Activated CD4-positive, alpha-beta T cell treated with anti-CD3 and anti-CD28 coated beads, Interleukin-2, Interleukin-6, amounts not matched to agents 100 ng/mL and 50 ng/mL, durations not matched to agents 16 hours and 8 hours (primary cell): ENCODE results near the gene BTBD2.

Experiments
- DNase-seq: peaks from one replicate; pipeline ENCODE4 v3.0.0-alpha.2; 2020

BTBD2 gene

DNA sequence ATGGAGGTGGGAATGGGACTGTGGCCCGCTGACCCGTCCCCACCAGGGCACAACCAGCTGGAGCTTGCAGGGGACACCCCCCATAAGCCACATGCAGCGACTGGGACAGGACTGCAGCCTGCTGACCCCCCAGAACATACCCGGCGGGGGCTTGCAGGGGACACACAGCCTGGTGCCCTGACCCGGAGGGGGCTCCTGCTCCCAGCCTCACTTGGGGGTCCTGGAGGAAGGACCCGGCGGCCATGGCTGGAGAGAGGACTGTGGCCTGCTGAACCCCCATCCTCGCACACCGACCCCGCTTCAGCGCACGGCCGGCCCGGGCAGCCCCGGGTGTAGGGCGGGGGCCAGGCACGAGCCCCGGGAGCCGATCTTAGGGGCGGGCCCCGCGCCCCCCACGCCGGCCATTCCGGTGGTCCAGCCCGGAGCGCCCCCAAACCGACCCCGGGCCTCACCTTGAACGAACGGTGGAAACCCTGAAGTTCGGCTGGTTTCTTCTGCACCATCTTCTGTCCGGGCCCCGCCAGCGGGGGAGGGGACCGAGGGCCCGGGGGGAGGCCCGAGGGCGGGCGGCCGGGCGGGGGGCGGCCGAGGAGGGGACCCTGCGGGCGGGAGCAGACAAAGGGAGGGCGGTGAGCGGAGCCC, 35.0 kb upstream of the BTBD2 start:
- no peak for DNase-seq

DNA sequence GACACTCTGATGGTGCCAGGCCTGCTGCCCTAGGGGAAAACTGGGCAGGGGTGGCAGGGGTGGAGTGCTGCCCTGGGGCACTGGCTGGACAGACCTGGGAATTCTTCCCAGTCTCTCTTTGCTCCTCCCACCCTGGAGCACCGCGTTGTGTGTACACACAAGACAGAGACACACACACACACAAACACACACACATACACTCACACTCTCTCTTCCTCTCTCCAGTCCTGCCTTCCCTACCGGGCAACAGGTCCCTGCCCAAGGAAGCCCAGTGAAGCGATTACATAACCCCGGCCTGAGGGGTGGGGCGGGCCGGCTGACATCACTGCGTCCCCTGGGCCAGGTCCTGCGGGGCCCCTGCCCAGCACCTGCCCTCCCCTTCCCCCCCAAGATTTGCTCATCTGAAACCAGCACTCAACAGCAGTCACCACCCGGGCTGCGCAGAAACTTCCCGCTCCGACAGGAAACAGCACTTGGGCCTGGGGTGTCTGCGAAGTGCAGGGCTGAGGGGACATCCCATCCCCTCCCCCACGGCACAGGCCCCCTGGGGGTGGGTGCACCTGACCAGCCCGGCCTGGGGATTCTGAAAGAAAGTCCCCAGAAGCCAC, 34.3 kb upstream of the BTBD2 start:
- peak; percentile 78 for DNase-seq

DNA sequence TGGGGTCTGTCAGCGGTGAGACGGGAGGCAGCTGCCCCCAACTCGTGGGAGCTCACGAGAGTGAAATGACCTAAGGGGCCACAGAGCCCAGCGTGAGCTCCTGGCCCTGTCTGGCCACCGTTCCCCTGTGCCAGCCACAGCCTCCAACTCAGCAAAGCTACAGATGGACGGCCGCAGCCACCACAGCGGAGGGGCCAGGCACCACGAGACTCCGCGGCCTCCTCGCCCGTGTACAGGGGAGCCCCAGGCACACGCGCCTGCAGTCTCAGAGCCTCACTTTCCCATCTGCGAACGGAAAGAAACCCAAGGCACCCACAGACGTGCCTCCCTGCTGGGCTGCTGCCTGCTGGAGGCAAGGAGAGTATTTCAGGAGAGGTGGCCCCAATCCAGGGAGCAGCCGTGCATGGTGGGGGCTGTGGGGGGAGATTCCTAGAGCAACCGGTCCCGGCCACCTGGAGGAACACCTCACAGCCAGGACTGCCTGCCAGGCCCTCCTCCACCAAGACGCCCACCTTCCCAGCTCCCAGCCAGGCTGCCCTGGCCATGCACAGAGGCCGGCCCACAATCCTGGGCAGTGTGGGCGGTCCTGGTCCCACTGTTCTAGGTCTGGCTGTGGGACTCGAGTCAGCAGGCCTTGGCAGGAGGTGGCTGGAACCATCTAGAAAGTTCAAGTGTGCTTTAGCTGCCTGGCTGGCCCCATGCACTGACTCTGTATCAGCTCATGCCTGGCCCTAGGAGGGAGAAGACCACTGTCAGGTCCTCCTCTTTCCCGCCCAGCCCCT, 33.6 kb upstream of the BTBD2 start:
- DNase-seq = no peak

DNA sequence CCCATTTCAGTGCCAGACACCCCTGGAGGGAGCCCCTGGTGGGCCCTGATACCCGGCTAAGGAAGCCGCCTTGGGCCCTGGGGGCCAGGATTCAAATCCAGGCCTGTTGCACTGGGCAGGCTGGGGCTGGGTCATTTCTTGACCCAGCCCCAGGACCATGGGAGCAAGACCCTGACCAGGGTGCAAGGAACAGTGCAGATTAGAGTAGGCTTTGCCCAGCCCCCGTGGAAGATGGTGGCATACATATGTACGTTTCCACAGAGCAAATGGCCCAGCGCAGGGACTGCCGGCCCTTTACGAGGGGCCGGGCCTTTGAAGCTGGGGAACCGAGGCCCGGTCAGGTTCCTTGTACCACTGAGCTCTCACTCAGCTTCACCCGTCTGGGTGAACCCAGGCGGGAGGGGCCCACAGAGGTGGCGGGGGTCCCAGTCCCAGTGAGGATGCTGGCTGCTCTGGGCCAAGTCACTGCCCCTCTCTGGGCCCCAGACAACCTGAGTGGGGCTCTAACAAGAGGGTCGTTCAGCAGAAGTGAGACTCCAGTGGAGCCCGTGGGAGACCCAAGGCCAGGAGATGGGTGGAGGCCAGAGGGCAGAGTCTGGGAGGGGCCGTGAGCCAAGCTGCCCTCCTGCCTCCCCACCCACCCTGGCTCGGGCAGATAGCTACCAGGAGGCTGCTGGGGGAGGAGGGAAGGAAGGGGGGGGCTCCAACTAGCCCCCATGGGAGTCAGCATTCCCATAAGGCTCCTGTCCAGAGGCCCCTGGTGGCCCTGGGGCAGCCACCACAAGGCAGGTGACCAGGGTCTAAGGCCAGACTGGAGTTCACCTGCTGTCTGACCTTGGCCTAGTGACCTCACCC, 32.8 kb upstream of the BTBD2 start:
- DNase-seq = no peak

DNA sequence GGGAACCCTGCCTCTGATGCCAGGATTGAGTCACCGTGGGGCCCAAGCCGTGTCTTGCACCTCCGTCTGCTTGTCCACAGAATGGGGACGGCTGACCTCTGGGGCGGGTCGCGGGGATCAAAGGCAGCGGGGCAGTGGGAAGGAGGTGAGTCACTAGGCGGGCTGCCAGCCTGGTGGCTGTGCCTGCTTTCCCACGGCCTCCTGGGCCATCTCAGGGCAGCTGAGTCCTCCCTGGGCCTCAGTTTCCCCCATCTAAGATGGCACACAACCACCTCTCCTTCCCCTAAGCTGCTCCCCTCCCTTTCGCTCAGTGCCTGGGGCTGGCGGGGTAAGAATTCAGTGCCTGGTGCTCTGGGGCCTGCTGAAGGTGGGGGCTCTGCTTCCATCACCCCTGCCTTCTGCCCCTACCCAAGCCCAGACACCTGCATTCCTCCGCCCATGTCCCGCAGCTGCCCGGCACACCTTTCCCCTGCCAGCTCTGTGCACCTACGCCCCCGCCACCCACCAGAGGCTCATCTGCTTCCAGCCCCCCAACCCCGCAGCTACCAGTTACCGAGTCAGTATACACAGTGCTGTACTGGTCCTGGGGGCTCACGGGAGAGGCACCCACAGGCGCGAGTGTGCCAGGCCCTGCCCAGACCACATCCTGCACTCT, 32.1 kb upstream of the BTBD2 start:
- DNase-seq = no peak

DNA sequence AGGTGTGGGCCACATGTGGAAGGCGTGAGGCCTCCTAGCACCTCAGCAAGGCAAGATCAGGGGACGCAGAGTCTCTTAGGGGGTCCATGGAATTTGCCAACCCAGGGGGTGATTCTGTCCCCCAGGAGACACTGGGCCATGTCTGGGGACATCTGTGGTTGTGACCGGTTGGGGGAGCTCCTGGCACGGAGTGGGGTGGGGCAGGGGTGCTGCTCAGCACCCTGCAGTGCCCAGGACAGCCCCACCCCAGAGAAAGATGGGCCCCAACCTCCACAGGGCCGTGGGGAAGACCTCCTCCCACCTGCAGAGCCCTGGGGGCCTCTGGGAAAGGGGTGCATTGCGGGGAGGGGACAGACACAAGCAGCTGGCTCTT, 31.5 kb upstream of the BTBD2 start:
- DNase-seq = no peak

DNA sequence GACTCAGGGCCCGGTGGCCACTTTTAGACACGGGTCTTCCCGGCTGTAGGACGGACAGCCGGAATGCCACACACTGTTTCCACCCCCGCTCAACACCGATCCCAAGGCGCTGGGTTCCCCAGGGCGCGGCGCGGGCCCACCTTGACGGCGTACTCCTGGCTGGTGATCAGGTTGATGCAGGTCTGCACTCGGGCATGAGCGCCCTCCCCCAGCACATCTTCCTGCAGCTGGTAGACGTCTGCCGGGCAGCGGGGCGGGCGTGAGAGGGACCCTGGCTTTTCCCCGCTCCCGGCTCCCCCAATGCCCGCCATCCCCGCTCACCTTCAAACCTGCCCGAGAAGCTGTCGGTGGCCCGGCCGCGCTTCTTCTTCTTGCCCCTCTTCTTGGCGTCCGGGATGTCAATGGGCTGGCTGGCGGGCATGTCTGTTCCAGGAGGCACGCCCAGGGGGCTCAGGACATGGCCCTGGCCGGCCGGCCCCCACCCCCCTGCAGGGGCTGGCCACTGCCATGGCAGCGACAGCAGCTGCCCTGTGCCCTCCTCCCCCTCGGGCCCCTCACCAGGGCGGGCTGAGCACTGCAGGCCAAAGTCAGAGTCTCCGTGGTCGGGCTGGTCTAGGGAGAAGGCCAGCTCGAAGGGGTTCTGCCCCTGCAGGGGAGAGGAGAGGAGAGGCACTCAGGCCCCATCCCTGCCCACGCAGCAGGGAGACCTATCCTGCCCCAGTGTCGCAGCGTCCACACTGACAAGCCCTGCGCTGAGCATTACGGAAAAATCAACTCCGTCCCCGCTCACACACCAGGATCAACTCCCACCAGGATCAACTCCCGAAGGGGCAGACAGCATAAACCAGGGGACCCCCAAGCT, 30.8 kb upstream of the BTBD2 start:
- no peak for DNase-seq

DNA sequence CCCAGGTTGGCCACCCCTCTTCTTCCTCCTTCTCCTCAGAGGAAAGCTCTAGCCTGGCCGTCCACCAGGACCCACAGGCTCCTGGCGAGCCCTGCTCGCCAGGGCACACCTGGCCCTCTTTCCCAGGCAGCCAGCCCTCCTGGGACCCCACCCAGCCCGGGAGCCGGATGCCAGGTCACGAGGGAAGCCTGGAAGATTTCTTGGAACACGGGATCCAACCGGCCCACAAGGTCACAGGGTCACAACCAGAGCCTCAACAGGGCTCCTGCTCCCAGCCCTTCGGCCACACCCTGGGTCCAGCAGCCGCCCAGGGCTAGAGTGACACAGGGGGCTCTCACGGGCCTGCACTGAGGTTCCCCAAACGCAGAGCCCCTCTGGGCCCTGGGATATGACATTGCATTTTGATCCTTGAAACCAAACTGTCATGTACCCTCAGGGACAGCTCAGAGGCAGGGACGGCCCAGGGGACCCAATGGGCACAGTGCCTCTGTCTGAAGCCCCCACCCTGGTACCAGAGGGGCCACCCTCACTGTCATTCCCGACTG, 30.1 kb upstream of the BTBD2 start:
- DNase-seq = no peak

DNA sequence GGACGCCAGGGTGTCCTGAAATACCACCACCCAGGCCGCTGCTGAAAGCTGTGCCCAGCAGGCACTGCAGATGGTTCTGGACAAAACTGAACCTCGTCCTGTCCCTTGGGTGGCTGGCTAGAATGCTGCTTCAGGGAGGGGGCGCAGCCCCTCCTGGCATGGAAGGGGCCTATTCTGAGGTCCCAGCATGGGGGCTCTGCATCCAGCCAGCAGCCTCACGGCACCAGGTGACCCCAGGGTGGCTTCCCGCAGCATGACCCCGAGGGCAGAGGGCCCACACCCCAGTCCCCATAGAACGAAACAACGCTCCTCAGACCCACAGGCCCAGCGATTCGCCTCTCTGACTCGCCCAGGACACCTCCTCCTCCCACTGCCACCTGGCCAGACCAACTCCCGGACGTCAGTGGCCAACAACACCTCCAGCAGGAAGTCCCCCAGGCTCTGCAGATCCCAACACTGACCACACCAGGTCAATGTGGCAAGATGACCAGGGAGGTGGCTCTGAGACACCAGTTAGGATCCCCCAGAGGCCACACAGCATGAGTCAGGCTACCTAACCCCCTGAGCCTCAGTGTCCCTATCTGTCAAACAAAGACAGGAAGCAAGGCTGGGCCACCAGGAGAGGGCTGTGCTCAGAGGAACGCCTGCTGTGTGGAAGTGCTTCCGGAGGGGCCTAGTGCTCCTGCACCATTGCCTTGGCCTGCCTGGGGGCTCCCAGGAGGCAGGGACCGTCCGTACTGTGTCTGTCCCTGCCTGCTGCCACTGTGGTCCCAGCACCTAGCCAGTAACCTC, 29.4 kb upstream of the BTBD2 start:
- no peak for DNase-seq

DNA sequence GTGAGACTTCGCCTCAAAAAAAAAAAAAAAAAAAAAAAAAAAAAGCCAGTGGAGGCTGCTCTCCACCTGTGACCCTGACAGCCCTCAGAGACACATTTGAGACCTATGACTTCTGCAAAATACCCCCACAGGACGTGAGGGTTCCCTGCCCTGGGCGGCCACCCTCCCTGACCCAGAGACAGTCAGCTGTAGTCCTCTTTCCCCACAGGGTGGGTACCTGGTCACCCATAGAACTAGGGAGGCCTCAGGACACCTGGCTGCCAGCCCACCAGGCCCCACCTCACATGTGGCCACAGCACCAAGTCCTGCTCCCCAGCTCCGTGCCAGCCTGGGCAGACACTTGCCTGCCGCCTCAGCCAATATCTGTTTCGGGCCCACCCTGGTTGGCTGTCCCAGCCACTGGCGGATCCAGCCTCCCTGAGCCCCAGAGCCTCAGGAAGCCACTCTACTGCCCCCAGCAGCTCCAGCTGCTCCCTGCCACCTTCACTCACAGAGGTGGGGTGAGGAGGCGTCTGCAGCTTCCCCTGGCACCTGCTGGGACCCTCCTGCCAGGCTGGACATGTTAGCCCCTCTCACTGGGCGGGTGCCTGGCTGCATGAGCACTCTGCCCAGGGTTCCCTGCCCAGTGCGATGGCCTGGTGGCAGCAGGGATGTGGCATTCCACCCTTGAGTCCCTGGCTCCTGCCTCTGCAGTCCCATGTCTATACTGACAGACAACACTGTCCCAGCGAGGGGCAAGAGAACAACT, 28.6 kb upstream of the BTBD2 start:
- no peak for DNase-seq

DNA sequence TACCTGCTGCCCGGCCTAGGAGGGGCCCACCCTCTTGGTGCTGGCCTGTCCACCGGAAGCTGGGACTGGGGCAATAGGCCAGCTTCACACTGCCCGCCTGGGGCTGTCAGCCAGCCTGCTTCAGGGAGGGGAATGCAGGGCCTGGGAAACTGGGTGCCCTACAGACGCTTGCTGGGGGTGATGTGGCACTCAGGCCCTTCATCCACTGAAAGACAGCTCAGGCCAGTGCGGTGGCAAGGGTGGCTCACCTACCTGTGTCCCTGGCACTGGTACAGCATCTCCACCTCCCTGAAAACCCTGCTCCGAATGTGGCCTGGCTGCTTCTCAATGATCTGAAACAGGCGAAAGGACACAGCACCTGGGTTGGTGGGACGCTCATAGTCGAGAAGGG, 27.7 kb upstream of the BTBD2 start:
- DNase-seq = no peak

DNA sequence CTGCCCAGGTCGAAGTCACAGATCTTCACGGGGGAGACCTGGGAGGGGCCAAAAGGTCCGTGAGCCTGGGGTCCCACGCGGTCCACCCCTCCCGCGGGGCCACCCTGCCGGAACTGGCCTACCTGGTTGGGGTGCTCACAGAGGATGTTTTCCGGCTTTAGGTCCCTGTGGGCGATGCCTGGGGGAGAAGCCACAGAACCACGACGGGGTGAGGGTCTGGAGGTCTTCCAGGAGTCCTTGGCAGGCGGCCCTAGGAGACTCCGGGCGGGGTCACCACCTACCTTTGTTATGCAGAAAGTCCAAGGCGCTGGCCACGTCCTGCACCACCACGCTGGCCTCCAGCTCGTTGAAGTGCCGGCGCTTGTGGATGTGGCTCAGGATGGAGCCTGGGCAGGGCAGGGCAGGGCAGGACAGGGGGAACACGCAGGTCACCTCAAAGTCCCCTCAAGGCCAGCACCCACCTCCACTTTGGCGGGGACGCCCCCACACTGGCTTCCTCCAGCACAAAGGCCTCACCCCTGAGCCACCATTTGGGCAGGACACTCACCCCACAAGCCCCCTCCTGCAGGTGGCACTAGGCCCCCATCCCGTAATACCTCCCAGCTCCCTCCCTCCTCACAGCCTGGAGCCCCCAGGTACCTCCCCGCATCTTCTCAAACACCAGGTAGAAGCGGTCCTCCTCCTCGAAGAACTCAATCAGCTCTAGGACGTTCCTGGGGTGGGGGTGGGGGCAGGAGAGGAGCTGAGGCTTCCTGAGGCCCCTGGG, 27.2 kb upstream of the BTBD2 start:
- DNase-seq = no peak

DNA sequence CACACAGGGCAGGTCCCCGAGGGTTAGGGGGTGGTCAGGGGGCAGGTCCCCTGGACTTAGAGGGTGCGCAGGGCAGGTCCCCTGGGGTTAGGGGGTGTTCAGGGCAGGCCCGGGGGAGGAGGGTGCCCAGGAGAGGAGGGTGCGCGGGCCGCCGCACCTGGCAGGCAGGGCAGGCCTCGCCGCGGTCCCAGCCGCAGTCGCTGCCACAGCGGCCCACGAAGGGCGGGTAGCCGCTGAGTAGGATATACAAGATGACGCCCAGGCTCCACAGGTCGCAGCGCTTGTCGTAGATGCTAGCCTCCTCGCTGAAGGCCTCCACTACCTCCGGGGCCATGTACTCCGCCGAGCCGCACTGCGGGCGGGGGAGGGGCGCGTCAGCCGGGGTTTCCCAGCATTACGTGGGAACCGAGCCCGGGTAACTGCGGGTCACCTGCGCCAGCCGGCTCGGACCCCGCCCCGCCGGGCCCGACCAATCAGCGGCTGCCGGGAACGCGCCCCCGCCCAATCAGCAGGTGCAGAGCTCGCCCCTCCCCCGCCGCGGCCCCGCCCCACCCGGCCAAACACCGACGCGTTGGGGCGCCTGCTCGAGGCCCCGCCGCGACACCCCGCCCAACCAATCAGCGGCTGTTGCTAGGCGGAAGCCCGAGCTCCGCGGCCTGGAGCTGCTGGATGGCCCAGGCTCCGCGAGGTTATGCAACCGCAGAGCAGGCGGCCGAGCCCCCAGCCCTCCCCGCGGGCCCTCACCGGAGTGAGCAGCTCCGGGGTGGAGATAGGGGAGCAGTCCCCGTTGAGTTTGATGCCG, 26.4 kb upstream of the BTBD2 start:
- DNase-seq = peak; percentile 100

DNA sequence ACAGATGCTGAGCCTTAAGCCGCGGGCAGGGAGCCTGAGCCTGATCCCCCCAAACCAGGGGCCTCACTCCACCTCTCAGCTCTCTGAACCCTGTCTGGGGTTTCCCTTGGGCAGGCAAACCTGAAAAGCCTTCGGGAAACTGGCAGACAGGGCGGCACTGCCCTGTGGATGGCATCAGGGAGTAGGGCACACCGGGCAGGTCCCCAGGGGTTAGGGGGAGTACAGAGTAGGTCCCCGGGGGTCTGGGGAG, 25.8 kb upstream of the BTBD2 start:
- no peak for DNase-seq

DNA sequence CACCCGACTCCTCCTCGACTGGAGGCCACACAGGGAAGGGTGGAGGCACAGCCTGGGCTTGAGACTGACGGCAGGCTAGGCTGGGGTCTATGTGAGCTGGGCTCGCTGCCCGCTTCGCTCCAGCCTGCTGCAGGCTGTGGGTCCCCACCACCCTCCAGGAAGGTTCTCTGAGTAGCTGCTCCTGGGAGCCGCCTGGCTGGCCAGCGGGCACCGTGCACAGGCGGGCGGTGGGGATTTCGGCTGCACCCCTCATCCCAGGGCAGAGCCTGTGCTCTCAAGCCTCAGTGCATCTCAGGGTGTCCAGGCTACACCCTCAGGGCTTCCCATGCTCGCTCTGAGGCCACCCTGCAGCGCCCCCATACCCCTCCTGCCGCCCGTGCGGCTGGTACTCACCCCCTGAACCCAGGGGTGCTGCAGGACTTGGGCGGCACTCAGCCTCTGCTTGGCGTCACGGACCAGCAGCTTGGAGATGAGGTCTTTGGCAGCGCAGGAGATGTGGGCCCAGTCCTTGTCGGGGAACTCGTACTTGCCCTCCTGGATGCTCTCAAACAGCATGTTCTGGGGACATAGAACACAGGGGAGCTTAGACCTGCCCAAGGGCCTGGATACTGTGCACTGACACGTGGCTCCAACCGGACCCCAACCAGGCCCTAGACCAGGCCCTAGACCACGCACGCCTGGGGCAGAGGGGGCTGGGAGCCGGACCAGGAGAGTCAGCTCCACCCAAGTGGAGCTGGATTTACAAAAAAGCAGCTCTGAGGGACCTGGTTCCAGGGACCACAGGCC, 25.3 kb upstream of the BTBD2 start:
- DNase-seq = no peak

DNA sequence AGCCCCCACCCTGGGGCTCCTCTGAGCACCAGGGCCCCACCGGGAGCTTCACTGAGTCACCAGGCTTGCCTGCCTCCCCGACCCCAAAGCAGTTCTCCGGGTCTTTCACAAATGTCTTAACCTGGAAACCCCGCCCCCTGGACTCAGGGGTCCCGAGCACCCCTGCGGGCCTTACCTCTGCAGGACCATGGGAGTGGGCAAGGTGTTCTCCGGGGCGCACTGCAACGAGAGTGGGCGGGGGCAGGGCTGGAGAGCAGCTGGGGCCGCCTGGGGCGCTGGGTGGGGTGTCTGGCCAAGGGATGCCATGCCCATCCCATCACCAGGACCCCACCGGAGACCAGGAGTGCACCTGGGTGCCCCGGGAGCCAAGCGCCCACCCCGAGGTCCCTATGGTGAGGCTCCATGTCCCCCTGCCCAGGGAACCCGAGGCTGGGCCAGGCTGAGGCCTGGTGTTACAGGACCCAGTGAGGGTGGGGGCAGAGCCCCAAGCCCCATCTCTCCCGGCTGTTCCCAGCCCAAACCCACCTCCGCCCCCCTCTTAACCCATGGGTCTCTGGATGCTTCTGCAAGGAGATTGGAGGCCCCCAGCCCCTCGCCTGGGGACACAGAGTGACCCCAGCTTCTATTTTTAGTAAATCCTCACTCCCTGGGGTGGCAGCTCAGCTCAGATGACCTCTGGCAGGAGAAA, 24.6 kb upstream of the BTBD2 start:
- DNase-seq = no peak
